GM23248 (cell line): ENCODE data around the gene ANKS6. TPM values are rescaled to one million over a fixed set of nuclear protein-coding genes. Genes with fewer than 3 reads are reported as not detected.

Source experiments
- DNase-seq: peaks from one replicate; pipeline ENCODE4 v3.0.0-alpha.2; 2015
- H2AFZ ChIP-seq: fragments of 200-600 bp; sonication (generic); 2 replicates; pipeline ENCODE4 v1.6.1; 2016; ENCODE audit warnings: antibody characterized with exemption
- H3F3A ChIP-seq: fragments of 200-600 bp; sonication (generic); 2 replicates; pipeline ENCODE4 v1.6.1; 2016; ENCODE audit warnings: mild to moderate bottlenecking, antibody characterized with exemption, mixed run types; ENCODE audit not compliant: insufficient read depth
- H3K27ac ChIP-seq: fragments of 200-600 bp; sonication (generic); 2 replicates; pipeline ENCODE4 v1.5.1; 2016; ENCODE audit warnings: mild to moderate bottlenecking
- H3K27me3 ChIP-seq: fragments of 200-600 bp; sonication (generic); replicated peaks from 2 replicates; pipeline ENCODE4 v1.6.1; 2016; ENCODE audit warnings: mild to moderate bottlenecking; ENCODE audit not compliant: insufficient read depth
- H3K36me3 ChIP-seq: fragments of 200-600 bp; sonication (generic); 2 replicates; pipeline ENCODE4 v1.6.1; 2016; ENCODE audit warnings: low read depth, mild to moderate bottlenecking
- H3K4me1 ChIP-seq: fragments of 200-600 bp; sonication (generic); 2 replicates; pipeline ENCODE4 v1.6.1; 2016; ENCODE audit warnings: mild to moderate bottlenecking; ENCODE audit not compliant: insufficient read depth
- H3K4me2 ChIP-seq: fragments of 200-600 bp; sonication (generic); one replicate; pipeline ENCODE4 v1.6.1; 2016; ENCODE audit warnings: mild to moderate bottlenecking; ENCODE audit not compliant: unreplicated experiment
- H3K4me3 ChIP-seq: fragments of 200-600 bp; sonication (generic); 2 replicates; pipeline ENCODE4 v1.5.1; 2016; ENCODE audit warnings: mild to moderate bottlenecking
- H3K79me2 ChIP-seq: fragments of 200-600 bp; sonication (generic); 2 replicates; pipeline ENCODE4 v1.6.1; 2016; ENCODE audit warnings: mild to moderate bottlenecking; ENCODE audit not compliant: insufficient read depth
- H3K9ac ChIP-seq: fragments of 200-600 bp; sonication (generic); 2 replicates; pipeline ENCODE4 v1.6.1; 2016; ENCODE audit warnings: mild to moderate bottlenecking
- H3K9me2 ChIP-seq: fragments of 200-600 bp; sonication (generic); 2 replicates; pipeline ENCODE4 v1.6.1; 2016; ENCODE audit warnings: mixed run types, mild to moderate bottlenecking, moderate library complexity; ENCODE audit not compliant: insufficient read depth
- H3K9me3 ChIP-seq: fragments of 200-600 bp; sonication (generic); one replicate; pipeline ENCODE4 v1.6.1; 2017; ENCODE audit warnings: low read depth
- H4K20me1 ChIP-seq: fragments of 200-600 bp; sonication (generic); 2 replicates; pipeline ENCODE4 v1.6.0; 2016; ENCODE audit not compliant: insufficient read depth
- EZH2 ChIP-seq: fragments of 200-600 bp; sonication (generic); IDR thresholded peaks from 2 replicates; pipeline ENCODE4 v1.6.1; 2018; ENCODE audit warnings: antibody characterized with exemption, mild to moderate bottlenecking; ENCODE audit not compliant: insufficient read depth, poor library complexity, severe bottlenecking
- EZH2phosphoT487 ChIP-seq: fragments of 200-600 bp; sonication (generic); IDR thresholded peaks from 2 replicates; pipeline ENCODE4 v1.6.1; 2018; ENCODE audit warnings: antibody characterized with exemption, moderate library complexity, mild to moderate bottlenecking, low read depth; ENCODE audit not compliant: insufficient read depth
- WGBS, 2 experiments: methylation state at CpG; one replicate each; pipeline ENCODE4 v1.1.6; 2015 to 2017; ENCODE audit warnings: low lambda C conversion rate in 2 of 2, low coverage in 1 of 2; ENCODE audit errors: missing lambda C conversion rate in 2 of 2; 5-methylcytosine and 5-hydroxymethylcytosine counted together
- in situ Hi-C: fragments of 300-500 bp; cut with MboI; formaldehyde crosslinking; loops from 2 replicates; pipeline ENCODE4 v1.15.0; 2020
- polyA plus RNA-seq: library from polyadenylated mRNA; unstranded; fragments of >200 nt; fragmentation: Nextera tagmentation; extraction: Ambion mirVana; gene quantifications from 2 replicates; pipeline ENCODE4 v1.2.1, GENCODE V29; 2016
- total RNA-seq: library from RNA; depleted of rRNA; stranded (reverse); fragments of >200 nt; shearing (Covaris generic); gene quantifications from 2 replicates; pipeline ENCODE4 v1.2.3, GENCODE V29; 2014

Gene ANKS6
- total and polyA plus RNA-seq, 2 experiments from 2014 or later: 7.1 to 26.4 TPM

DNA sequence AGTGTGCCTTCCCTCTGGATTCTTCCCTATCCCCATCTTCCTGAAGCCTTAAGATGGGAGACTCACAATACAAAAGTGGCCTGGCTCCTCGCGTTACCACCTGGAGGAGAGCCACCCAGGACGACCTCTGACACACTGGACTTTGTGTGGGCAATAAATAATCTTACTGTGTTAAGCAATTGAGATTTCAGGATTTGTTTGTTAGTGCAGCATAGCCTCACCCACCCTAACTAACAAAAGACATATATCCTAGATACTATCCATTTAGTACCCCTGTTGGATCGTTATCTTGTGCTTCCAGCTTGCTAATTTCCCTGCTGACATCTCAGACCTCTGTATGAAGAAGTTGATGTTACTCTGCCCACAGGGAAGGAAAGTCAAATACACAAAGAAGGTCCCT, 95.6 kb downstream of the ANKS6 start:
- no peaks in the 10 kb centered on the region for H3K4me1 ChIP-seq
- no peak overlapping the region for H2AFZ ChIP-seq
- H3K9ac ChIP-seq: no peak overlapping the region
- H3K27me3 ChIP-seq: no peaks in the 10 kb centered on the region
- in situ Hi-C loops: no loop called here
- no peak for TF ChIP-seq EZH2phosphoT487
- TF ChIP-seq EZH2: no peak
- peaks cover 7% of the 10 kb centered on the region; the same call in 1 of the 2 replicates for H3F3A ChIP-seq
- no peaks in the 10 kb centered on the region for H4K20me1 ChIP-seq
- H3K27ac ChIP-seq: no peak overlapping the region
- no peak overlapping the region for H3K4me3 ChIP-seq
- no peaks in the 10 kb centered on the region for H3K9me3 ChIP-seq
- H3K9me2 ChIP-seq: no peaks in the 10 kb centered on the region
- H3K79me2 ChIP-seq: peaks cover 68% of the 10 kb centered on the region
- H3K36me3 ChIP-seq: no peaks in the 10 kb centered on the region
- 28 to 31% methylated on average over 4 of the region's 4 CpGs for WGBS, 2 experiments
- no peak overlapping the region for H3K4me2 ChIP-seq
- no peak for DNase-seq

DNA sequence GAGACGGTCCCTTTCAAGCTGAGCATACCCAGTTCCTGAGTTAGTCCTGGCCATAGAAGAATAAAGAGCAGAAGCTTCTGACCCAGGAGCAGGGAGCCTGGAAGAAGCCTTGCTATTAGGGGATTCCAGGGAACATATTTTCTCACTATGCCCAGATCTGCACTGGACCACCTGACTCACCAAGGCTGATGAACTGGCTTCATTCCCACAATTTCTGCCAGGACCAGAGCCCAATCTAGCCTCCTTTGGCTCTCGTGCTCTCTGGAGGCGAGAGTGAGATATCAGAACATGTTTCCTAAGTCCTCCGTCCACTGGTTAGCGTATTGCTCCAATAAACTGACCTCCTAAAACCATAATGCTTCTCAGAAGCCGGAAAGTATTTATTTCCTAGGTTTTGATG, 97.5 kb downstream of the ANKS6 start:
- Histone ChIP-seq H3F3A (no peaks in the 10 kb centered on the region), H2AFZ (no peak overlapping the region), H3K4me2 (no peak overlapping the region), H3K9me2 (no peaks in the 10 kb centered on the region), H3K36me3 (no peaks in the 10 kb centered on the region), H3K27ac (no peak overlapping the region), H3K9me3 (no peaks in the 10 kb centered on the region), H3K27me3 (no peaks in the 10 kb centered on the region), H4K20me1 (no peaks in the 10 kb centered on the region), H3K79me2 (peaks cover 66% of the 10 kb centered on the region), H3K4me1 (no peaks in the 10 kb centered on the region), H3K4me3 (no peak overlapping the region), H3K9ac (no peak overlapping the region)
- no peak for TF ChIP-seq EZH2
- TF ChIP-seq EZH2phosphoT487: no peak
- in situ Hi-C loops: no loop called here
- no peak for DNase-seq
- 82 to 86% methylated on average over 6 of the region's 6 CpGs for WGBS, 2 experiments

DNA sequence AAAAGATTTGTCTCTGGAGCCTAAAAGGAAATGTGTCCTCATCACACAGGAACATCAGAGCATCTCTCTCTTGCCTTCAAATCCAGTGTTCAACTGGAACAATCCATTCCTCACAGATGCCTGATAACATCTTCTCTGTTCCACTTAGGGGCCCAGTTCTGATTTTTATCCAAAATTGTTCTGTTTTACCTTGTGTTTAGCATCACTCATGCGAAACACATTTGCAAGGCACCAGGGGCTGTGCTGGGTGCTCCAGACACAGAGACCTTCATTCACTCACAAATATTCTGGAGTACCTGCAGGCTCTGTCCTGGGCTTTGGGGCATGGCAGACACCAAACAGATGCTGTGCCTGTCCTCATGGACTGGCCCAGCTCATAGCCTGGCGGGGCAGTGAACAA, 101.4 kb downstream of the ANKS6 start:
- Histone ChIP-seq H3K9ac (no peak overlapping the region), H3K9me3 (no peaks in the 10 kb centered on the region), H3F3A (no peaks in the 10 kb centered on the region), H4K20me1 (no peaks in the 10 kb centered on the region), H2AFZ (no peak overlapping the region), H3K9me2 (no peaks in the 10 kb centered on the region), H3K79me2 (peaks cover 44% of the 10 kb centered on the region), H3K4me1 (no peaks in the 10 kb centered on the region), H3K27ac (no peak overlapping the region), H3K27me3 (no peaks in the 10 kb centered on the region), H3K36me3 (no peaks in the 10 kb centered on the region), H3K4me3 (no peak overlapping the region), H3K4me2 (no peak overlapping the region)
- in situ Hi-C loops: no loop called here
- no peak for TF ChIP-seq EZH2
- TF ChIP-seq EZH2phosphoT487: no peak
- WGBS, 2 experiments: 67 to 71% methylated on average over 2 of the region's 2 CpGs
- no peak for DNase-seq

DNA sequence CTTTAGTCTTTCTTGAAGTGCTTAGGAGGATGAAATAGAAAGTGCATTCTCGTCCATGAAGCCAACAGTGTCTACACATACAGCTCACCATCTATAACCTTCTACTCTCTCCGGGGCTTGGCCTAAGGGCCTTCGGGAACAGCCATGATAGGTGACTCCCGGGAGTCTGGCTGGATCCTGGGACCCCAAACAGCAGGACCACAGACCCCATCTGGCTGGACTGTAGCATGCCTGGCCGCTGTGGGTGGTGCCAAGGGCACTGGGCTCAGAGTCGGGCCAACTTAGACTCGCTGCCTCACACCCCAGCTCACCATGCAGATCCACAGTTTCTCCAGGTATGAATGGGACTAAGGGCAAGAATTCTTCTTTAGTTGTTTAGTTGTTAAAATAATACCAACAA, 104.0 kb downstream of the ANKS6 start:
- no peak overlapping the region for H3K27ac ChIP-seq
- H3K4me3 ChIP-seq: no peak overlapping the region
- TF ChIP-seq EZH2 (no peak), EZH2phosphoT487 (no peak)
- H3K9ac ChIP-seq: no peak overlapping the region
- no peaks in the 10 kb centered on the region for H3K27me3 ChIP-seq
- H2AFZ ChIP-seq: no peak overlapping the region
- H3K36me3 ChIP-seq: no peaks in the 10 kb centered on the region
- peaks cover 56% of the 10 kb centered on the region for H3K79me2 ChIP-seq
- peaks cover 8% of the 10 kb centered on the region for H3K4me1 ChIP-seq
- WGBS, 2 experiments: 56 to 66% methylated on average over 7 of the region's 7 CpGs
- in situ Hi-C loops: no loop called here
- H3K4me2 ChIP-seq: no peak overlapping the region
- H3F3A ChIP-seq: 0 out of 2 replicates have a peak, but pooled peaks cover 6% of the 10 kb centered on the region
- no peaks in the 10 kb centered on the region for H3K9me2 ChIP-seq
- no peaks in the 10 kb centered on the region for H3K9me3 ChIP-seq
- DNase-seq: no peak
- H4K20me1 ChIP-seq: no peaks in the 10 kb centered on the region

DNA sequence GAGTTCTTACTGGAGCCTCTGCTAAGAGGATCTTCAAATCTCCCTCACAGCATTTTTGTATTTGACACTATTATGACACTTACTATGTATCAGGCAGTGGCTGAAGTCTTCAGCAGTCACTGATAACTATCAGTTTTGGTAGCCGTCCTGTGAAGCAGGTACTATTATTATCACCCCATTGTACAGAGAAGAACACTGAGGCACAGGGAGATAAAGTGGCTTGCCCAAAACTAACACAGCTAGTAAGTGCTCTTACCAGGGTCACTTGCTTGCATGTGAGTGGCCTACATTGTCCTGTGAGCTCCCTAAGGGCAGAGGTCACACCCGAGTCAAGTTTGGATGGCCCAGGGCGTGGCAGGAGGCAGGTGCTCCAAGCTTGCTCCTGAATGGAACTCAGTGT, 104.5 kb downstream of the ANKS6 start:
- H2AFZ ChIP-seq: no peak overlapping the region
- peaks cover 11% of the 10 kb centered on the region for H3K4me1 ChIP-seq
- H3K27ac ChIP-seq: no peak overlapping the region
- H3K9me3 ChIP-seq: no peaks in the 10 kb centered on the region
- H3F3A ChIP-seq: 0 out of 2 replicates have a peak, but pooled peaks cover 6% of the 10 kb centered on the region
- H3K27me3 ChIP-seq: no peaks in the 10 kb centered on the region
- H3K4me3 ChIP-seq: no peak overlapping the region
- H4K20me1 ChIP-seq: no peaks in the 10 kb centered on the region
- no peak overlapping the region for H3K4me2 ChIP-seq
- DNase-seq: no peak
- H3K79me2 ChIP-seq: peaks cover 60% of the 10 kb centered on the region
- no peak overlapping the region for H3K9ac ChIP-seq
- TF ChIP-seq EZH2 (no peak), EZH2phosphoT487 (no peak)
- H3K9me2 ChIP-seq: no peaks in the 10 kb centered on the region
- WGBS, 2 experiments: 68 to 76% methylated on average over 3 of the region's 3 CpGs
- H3K36me3 ChIP-seq: no peaks in the 10 kb centered on the region
- in situ Hi-C loops: no loop called here
